ENCODE data around the gene NKX2-4. TPM values are rescaled to one million over a fixed set of nuclear protein-coding genes. Genes with fewer than 3 reads are reported as not detected.

The NKX2-4 gene
- total RNA-seq, 1 experiment from 2014 or later, result not detected

- TF ChIP-seq ZNF274 (IDR thresholded peaks at IDR 0.05; ENCODE audit: low read depth, low read length) (no peak), TCF7L2 (IDR thresholded peaks at IDR 0.05; ENCODE audit: borderline replicate concordance, extremely low read depth, insufficient read depth, insufficient read length) (no peak), ATF3 (IDR thresholded peaks at IDR 0.05) (no peak)
These were observed 23.9 kb downstream of the NKX2-4 start (continued) for GRCh38 chr20:21373436-21373835.

DNA sequence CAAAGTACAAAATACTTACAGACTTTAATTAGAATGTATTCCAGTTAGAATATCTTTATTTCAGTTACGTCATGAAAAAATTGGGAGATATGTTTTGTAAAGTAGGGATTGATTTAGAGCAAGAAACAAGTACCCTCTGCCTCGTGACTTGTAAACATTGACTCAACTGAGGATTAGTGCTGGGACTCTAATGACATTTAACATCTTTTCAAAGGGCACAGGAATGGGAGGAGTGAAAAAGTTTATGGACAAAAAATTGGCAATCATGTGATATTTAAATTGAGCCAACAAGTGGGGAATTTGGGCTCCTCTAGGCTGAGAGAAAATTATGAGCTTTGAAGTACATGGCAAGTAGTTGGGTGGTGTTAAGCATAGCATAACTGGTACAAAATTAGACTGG lies 25.3 kb downstream of the NKX2-4 start:
- POLR2A ChIA-PET, result no interaction called here
- TF ChIP-seq ZFX (IDR thresholded peaks at IDR 0.05) (no peak), ATF3 (IDR thresholded peaks at IDR 0.05) (no peak), ELF1 (IDR thresholded peaks at IDR 0.05; ENCODE audit: borderline replicate concordance, low read depth) (no peak), SIN3A (IDR thresholded peaks at IDR 0.05; ENCODE audit: low read depth) (no peak), RAD21 (IDR thresholded peaks at IDR 0.05; ENCODE audit: low read depth) (no peak), ZNF274 (IDR thresholded peaks at IDR 0.05; ENCODE audit: low read depth, low read length) (no peak), YY1 (IDR thresholded peaks at IDR 0.05; ENCODE audit: extremely low read depth, insufficient replicate concordance, low read depth, low read length) (no peak)
- TF ChIP-seq, protein P1, sequence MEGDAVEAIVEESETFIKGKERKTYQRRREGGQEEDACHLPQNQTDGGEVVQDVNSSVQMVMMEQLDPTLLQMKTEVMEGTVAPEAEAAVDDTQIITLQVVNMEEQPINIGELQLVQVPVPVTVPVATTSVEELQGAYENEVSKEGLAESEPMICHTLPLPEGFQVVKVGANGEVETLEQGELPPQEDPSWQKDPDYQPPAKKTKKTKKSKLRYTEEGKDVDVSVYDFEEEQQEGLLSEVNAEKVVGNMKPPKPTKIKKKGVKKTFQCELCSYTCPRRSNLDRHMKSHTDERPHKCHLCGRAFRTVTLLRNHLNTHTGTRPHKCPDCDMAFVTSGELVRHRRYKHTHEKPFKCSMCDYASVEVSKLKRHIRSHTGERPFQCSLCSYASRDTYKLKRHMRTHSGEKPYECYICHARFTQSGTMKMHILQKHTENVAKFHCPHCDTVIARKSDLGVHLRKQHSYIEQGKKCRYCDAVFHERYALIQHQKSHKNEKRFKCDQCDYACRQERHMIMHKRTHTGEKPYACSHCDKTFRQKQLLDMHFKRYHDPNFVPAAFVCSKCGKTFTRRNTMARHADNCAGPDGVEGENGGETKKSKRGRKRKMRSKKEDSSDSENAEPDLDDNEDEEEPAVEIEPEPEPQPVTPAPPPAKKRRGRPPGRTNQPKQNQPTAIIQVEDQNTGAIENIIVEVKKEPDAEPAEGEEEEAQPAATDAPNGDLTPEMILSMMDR (IDR thresholded peaks at IDR 0.05 in 2 of 3, conservative IDR thresholded peaks at IDR 0.05 in 1 of 3; ENCODE audit: borderline replicate concordance in 1 of 3, insufficient read depth in 1 of 3, low read depth in 2 of 3, low read length in 2 of 3), result no peak

More for the DNA sequence above, 25.3 kb downstream of the NKX2-4 start:
- no peak overlapping the region for H3K9ac ChIP-seq (ENCODE audit: low read length)
- ChIA-PET CTCF (no interaction called here), RAD21 (ENCODE audit: low non-redundant PET in 1 of 2, low total read pairs in 2 of 2, uncharacterized antibody in 2 of 2, unreplicated experiment in 2 of 2) (no interaction called here)
- intact Hi-C loops (cut with micrococcal nuclease), result no loop called here
- H3K4me3 ChIP-seq (replicated peaks in 1 of 2; ENCODE audit: low read depth in 1 of 2, low read length in 2 of 2), result no peak overlapping the region
- H3K36me3 ChIP-seq (ENCODE audit: control insufficient read depth in 1 of 2, insufficient read depth in 2 of 2, low read length in 2 of 2), result peaks cover 13 to 14% of the 10 kb centered on the region in 2 experiments; a peak in 3 of 4 replicates
- no peak for ATAC-seq
- peaks cover 74% of the 10 kb centered on the region for H3K79me2 ChIP-seq (ENCODE audit: insufficient read depth, low read length)
- no peaks in the 10 kb centered on the region for H3K27me3 ChIP-seq (ENCODE audit: insufficient read depth, low read length)
- no peaks in the 10 kb centered on the region for H3K9me2 ChIP-seq (ENCODE audit: insufficient read depth)
- H2AFZ ChIP-seq (ENCODE audit: low read depth, low read length, poor library complexity, severe bottlenecking), result no peak overlapping the region
- no peak overlapping the region for H3K27ac ChIP-seq (ENCODE audit: low read depth, low read length)
- H3K4me2 ChIP-seq (ENCODE audit: low read length), result no peak overlapping the region
- no peaks in the 10 kb centered on the region for H3K9me3 ChIP-seq (ENCODE audit: control insufficient read depth in 1 of 2, insufficient read depth in 1 of 2, low read depth in 1 of 2, low read length in 2 of 2)
- BruUV-seq (replicated peaks), result no TSS peak
- H3K4me1 ChIP-seq (ENCODE audit: control insufficient read depth in 1 of 2, insufficient read depth in 2 of 2, low read length in 2 of 2), result no peaks in the 10 kb centered on the region
- no peak for DNase-seq (ENCODE audit: low read depth, low spot score)
- H4K20me1 ChIP-seq (ENCODE audit: insufficient read depth), result peaks cover 14% of the 10 kb centered on the region; the same call in 1 of the 2 replicates
